WTC11 (cell line): Measurements from ENCODE around the gene KRT4.

Experiments used
- CTCF ChIP-seq: fragments of 200-600 bp; IDR thresholded peaks from 2 replicates; pipeline ENCODE4 v1.8.0; 2022; ENCODE audit warnings: antibody characterized with exemption
- TP53 ChIP-seq: sonication (generic); formaldehyde crosslinking; IDR thresholded peaks from 2 replicates; pipeline ENCODE4 v1.8.1; 2023; ENCODE audit warnings: mild to moderate bottlenecking, missing genetic modification reagents
- ZNF138 ChIP-seq: sonication (generic); formaldehyde crosslinking; conservative IDR thresholded peaks from 2 replicates; pipeline ENCODE4 v1.8.1; 2022; ENCODE audit warnings: mild to moderate bottlenecking, moderate library complexity, missing genetic modification reagents
- ZNF232 ChIP-seq: sonication (generic); formaldehyde crosslinking; IDR thresholded peaks from 2 replicates; pipeline ENCODE4 v1.8.0; 2022; ENCODE audit warnings: mild to moderate bottlenecking, missing genetic modification reagents
- TF ChIP-seq, protein P1 (sequence below): sonication (generic); formaldehyde crosslinking; IDR thresholded peaks from 2 replicates; pipeline ENCODE4 v1.8.1; 2022; ENCODE audit warnings: missing genetic modification reagents, borderline replicate concordance

GRCh38 chr12:52829986-52830770 lies 16.3 kb upstream of the KRT4 start:
- TF ChIP-seq ZNF138 (CRISPR knock-in tag): no peak
- TF ChIP-seq ZNF232 (CRISPR knock-in tag): no peak
- no peak for TF ChIP-seq CTCF
- TF ChIP-seq, protein P1, sequence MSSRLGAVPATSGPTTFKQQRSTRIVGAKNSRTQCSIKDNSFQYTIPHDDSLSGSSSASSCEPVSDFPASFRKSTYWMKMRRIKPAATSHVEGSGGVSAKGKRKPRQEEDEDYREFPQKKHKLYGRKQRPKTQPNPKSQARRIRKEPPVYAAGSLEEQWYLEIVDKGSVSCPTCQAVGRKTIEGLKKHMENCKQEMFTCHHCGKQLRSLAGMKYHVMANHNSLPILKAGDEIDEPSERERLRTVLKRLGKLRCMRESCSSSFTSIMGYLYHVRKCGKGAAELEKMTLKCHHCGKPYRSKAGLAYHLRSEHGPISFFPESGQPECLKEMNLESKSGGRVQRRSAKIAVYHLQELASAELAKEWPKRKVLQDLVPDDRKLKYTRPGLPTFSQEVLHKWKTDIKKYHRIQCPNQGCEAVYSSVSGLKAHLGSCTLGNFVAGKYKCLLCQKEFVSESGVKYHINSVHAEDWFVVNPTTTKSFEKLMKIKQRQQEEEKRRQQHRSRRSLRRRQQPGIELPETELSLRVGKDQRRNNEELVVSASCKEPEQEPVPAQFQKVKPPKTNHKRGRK (CRISPR knock-in tag): no peak
- TF ChIP-seq TP53: no peak
